ENCODE results near the gene LILRB1.

The LILRB1 gene

GRCh38 chr19:54684527-54684926 is 54.2 kb downstream of the LILRB1 start:
- H3K27me3 ChIP-seq (replicated peaks; ENCODE audit: control insufficient read depth, insufficient read depth, low read length): no peaks in the 10 kb centered on the region
- no peak for DNase-seq (ENCODE audit: extremely low read depth, insufficient read length)
- TF ChIP-seq, protein P1, sequence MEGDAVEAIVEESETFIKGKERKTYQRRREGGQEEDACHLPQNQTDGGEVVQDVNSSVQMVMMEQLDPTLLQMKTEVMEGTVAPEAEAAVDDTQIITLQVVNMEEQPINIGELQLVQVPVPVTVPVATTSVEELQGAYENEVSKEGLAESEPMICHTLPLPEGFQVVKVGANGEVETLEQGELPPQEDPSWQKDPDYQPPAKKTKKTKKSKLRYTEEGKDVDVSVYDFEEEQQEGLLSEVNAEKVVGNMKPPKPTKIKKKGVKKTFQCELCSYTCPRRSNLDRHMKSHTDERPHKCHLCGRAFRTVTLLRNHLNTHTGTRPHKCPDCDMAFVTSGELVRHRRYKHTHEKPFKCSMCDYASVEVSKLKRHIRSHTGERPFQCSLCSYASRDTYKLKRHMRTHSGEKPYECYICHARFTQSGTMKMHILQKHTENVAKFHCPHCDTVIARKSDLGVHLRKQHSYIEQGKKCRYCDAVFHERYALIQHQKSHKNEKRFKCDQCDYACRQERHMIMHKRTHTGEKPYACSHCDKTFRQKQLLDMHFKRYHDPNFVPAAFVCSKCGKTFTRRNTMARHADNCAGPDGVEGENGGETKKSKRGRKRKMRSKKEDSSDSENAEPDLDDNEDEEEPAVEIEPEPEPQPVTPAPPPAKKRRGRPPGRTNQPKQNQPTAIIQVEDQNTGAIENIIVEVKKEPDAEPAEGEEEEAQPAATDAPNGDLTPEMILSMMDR (IDR thresholded peaks at IDR 0.05; ENCODE audit: insufficient read depth, low read length, poor library complexity, severe bottlenecking): no peak
- H3K36me3 ChIP-seq (ENCODE audit: control insufficient read depth, insufficient read depth, low read length): no peaks in the 10 kb centered on the region
- H3K4me3 ChIP-seq (replicated peaks; ENCODE audit: low read depth, low read length): no peak overlapping the region
